Stimulated activated CD8-positive, alpha-beta memory T cell treated with anti-CD3 and anti-CD28 coated beads, Interleukin-15, amount 100 ng/mL, for 1 hour (primary cell): ENCODE results near the gene DPEP2.
"Not testable (repeated sequence)": the region's sequence is repeated elsewhere in the genome, so short reads cannot be mapped to it uniquely, and the experiment has no call there.

ENCODE experiments used
- DNase-seq: peaks from one replicate; pipeline ENCODE4 v3.0.0-alpha.2; 2020; ENCODE audit warnings: low read depth

The DPEP2 gene

DNA sequence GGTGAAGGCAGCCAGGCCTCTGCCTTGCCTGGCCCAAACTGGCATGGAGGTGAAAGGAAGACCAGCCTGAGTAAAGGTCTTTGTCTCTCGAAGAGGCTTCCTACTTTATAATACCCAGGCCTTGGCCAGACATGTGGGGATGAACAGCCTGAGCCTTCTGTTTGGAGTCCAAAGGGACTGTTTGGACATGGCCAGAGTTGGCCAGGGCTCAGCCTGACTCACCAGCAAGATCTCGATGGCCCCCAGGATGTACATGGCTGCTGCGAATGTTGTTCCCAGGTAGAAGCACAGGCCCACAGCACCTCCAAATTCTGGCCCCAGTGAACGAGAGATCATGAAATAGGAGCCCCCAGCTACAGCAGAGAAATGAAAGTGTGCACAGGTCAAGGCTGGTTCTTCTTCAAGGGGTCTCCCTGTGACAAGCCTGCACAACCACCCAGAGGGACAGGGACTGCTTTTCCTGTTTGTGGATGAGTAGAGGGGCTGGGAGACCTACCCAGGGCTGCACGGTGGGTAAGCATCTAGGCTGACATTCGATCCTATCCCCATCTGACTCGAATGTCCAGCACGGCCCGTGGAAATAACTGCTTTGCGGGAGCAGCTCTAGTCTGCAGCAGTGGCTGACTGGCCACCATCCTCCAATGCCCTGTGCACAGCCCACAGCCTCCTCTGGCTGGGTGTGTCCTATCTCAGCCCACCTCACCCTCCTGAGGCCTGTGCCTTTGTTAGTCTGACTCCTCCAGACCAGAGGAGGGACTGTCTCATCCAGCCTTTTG, 44.7 kb downstream of the DPEP2 start:
- no peak for DNase-seq

DNA sequence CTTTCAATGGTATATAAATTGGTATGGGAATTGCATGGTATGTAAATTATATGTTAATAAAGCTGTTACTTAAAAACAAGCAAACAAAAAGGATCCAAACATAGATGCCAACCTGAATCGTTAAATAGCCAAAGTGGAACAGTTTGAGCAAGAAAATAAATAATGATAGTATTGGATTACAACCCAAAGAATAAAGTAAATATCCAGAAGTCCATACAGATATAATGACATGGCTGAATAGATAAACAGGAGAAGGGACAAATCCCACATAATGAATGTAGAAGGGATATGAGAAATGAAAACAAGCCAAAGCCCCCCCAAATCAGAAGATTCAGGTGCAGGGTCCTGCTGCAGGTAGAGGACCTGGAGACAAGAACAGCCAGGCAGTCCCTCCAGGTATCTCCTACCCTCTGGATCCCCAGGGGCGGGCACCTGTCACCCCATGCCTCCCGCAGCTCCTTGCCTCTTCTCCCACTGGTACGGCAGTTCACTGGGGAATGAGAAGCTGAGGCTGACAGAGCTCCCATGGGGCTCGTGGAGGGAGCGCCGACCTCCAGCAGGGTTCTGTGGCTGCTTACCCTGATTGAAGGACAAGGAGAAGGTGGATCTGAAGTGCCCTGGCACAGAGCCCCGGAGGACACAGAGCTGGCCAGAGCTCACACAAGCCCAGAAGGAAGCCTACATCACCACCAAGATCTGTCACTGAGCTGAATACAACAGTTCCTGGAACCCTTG, 45.5 kb downstream of the DPEP2 start:
- no peak for DNase-seq

DNA sequence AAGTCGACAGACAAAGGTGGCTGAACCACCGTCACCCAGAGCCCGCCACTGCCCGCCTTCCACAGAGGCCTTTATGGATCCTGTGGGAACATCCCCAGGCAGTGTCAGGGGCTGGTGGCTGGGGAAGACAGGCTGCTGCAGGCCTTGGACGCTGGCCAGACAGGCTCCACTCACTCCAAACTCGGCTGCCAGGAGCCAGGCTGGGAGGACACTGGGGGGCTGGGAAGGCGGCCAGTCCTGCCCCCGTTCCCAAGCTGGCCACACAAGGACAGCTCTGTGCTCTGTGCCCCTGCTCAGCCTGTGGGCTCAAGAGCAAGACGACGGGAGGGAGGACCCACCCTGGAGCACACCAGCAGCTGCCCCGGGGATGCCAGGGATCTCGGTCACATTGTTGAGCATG, 47.8 kb downstream of the DPEP2 start:
- no peak for DNase-seq

DNA sequence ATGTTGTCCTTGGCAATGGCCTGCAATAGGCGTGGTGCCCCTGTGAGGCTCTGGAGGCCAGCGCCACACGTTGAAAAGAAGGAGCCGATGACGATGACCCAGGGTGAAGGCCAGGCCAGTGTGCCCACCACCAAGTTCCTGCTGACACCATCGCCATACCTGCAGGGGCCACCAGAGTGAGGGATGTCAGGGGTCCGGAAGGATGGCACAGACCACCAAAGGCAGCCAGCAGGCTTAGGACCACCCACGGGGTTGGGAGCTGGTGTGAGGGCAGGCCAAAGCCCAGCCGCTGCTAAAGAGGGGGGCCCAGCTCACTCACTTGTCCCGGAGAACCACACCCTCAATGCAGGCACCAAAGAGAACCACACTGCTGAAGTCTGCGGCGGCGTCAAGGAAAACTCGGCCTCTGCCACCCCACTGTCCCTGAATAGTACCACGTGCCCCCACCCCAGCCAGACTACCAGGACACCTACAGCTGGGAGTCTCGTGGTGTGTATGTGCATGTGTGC, 48.9 kb downstream of the DPEP2 start:
- DNase-seq, result no peak

DNA sequence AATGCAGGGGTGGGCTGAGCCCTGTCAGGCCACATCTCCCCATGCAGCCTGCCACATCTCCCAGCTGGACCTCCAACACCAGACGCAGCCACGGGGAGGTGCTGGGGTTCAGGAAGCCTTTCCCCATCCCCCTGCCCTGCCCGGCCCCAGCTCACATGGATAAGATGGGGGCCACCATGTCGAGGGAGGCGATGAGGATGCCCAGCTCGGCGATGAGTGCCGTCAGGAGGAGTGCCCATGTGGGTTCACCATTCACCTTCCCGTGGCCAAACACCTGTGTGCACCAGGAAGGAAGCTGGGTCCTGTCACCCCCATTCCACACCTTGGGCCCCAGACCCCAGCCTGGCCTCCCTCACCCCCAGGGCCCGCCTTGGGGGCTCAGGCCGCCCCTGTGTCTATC, 49.6 kb downstream of the DPEP2 start:
- DNase-seq, result no peak

DNA sequence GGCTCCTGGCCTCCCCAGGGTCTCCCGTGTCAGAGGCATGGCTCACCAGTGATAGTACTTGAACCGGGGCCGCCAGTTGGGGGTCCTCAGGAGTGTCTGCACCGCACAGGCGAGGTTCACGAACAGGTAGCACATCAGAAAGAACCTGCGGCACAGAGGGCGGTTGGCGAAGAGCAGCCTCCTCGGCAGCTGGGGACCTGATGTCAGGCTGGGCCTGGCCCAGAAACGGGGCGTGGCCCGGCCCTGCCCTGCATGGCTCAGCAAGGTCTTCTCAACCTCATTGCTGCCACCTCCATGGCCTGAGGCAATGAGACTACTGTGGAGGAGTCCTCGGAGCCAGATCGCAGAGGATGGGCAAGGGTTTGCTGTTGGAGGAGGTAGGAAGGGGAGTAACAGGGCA, 51.3 kb downstream of the DPEP2 start:
- no peak for DNase-seq

DNA sequence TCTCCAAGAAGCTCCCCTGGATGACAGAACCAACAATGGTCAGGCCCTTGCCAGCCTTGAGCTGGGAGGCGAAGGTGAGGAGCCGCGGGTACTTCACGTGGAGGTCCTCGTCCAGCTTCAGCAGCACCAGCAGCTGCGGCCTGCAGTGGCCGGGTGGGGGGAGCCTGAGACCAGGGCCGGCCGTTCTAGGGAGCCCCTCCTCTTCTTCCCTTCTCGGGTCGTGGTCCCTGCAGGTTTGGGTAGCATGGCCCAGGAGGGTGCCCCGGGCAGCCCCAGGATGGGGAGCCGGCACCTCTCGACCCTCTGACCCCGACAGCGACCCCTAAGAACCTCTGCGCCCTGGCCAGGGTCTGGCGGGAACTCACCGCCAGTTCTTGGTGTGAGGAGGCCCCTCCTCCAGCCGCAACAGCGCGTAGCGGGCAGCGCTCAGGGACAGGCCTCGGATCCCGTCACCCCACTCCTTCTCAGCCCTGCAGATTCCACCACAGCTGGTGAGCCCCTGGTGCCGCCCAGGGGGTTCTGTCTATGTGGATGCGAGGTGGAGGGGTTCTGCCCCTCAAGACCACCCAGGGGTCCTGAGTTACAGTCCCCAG, 52.2 kb downstream of the DPEP2 start:
- DNase-seq, result no peak

DNA sequence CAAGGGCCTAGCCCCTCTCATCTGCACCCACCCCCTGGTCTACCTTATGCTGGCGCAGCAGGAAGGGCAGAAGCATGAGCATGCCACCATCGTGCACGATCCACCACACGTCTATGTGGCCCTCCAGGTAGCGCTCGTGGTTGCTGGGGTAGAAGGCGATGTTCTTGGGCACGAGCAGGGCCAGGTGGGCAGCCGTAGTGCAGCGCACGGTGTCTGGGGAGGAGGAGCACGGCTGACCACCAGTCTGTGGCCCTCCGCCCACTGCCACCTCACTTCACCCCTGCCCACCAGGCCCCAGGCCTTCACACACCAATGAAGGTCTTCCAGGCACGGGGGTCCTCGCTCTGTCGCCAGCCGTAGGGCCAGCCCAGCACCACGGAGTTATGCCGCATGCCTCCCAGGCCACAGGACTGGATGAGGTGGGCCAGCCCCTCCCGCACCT, 53.1 kb downstream of the DPEP2 start:
- DNase-seq, result no peak

DNA sequence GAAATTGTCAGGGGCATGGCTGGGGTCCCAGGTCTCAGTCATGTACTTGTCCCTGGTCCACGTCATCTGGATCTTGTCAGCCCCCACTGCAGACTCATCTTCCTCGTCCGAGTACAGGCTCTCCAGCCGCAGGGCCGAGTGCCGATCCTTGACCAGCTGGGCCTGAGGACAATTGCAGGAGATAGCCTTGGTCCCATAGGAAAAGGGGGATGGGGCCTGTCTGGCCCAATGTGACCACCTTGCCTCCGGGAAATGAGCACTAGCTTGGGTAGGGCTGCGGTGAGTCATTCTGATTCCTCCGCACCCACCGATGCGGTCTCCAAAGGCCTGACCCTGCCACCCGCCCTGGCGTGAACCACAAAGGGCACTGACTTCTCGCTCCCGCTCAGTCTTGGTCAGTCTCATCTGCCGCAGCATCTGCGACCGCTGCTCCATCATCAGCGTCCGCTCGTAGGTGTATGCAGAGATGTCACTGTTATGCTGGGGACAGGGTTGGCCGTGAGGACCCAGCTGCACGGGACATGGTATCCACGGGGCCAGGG, 53.8 kb downstream of the DPEP2 start:
- no peak for DNase-seq

DNA sequence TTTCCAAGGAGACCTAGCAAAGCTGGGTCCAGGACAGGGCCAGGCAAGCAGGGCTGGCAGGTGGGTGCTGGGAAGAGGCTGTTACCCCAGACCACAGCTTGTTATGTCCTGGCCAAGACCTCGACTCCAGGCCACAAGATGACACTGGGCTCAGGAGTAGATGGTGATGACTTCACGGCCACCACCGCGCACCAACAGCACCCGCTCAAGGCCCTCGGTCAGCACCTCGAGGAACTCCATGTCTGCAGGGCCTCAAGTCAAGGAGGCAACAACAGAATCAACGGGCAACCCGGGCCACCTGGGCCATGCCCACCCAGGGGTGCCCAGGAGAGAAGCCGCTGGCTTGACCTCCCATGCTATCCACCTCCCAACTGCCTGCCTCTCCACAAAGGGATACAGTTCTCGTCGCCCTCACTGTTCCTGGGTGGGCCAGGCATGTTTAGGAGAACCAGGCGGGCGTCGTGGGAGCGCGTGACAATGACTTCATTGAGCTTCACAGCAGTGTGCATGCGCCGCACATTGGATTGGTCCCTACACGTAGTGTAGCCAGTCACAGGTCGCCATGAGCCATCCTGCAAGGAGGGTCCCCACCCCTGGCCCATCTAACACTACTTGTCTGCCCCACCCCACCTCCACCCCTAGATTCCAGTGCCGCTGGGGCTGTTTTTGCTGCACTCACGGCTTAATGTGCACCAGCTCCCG, 54.4 kb downstream of the DPEP2 start:
- no peak for DNase-seq

DNA sequence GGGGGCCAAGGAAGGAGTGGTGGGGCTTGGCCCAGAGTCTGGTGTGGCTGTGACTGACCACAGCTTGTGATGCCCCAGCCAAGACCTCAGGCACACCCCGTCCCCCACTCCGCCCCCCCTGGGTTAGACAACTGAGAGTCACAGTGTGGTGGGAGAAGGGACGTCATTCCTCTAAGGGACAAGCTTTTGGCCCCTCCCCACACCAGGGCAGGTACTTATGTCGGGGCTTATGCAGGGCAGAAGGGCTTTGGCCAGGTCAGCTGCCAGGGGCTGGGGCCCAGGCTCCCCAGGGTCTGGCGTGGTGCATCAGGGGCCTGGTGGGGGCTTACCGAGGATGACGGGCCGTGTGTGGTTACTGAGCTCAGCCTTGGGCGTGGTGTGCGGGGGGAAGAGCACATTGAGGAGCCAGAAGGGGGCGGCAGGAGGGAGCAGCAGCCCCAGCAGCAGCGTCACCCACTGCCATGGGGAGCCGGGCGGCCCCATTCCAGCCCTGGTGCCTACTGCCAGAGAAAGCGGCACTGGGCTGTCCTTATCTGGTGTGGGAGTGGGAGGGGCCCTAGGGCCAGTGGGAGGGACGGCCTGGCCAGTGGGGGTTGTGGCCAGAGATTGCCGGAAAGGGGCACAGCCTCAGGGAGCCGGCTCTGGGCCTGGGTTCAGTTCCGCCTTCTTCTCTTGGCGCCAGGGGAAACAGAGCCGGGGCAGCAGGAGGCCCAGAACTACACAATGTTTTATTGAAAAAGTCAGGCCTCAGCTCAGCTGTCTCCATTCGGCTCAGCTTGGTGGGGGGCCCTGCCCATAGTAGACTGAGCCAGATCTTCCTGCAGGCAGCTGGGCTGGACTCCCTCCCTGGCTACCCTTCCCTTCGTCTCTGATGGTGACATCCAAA, 55.4 kb downstream of the DPEP2 start, which contains the start of gene LCAT:
TSS of gene LCAT (minus strand) at position 502 of the 886 bp plus-strand sequence. CDS start at position 483, 19 bp downstream.
- DNase-seq, result no peak

DNA sequence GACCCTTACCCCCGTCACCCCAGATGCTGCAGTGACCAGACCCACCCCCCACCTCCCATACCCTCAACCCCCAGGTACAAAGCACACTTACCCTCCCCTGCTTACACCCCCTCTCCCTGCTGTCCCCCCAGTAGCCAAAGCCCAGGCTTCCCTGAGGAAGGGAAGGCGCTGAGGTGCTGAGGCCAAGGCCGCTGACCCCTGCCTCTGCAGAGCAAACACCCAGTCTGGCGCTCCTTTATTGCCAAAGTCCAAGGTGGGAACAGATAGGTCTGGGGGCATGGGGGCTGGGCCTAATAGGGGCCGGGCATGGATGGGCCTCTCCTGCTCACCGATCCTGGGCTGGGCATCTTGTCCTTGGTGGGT, 56.0 kb downstream of the DPEP2 start:
- DNase-seq, result no peak

DNA sequence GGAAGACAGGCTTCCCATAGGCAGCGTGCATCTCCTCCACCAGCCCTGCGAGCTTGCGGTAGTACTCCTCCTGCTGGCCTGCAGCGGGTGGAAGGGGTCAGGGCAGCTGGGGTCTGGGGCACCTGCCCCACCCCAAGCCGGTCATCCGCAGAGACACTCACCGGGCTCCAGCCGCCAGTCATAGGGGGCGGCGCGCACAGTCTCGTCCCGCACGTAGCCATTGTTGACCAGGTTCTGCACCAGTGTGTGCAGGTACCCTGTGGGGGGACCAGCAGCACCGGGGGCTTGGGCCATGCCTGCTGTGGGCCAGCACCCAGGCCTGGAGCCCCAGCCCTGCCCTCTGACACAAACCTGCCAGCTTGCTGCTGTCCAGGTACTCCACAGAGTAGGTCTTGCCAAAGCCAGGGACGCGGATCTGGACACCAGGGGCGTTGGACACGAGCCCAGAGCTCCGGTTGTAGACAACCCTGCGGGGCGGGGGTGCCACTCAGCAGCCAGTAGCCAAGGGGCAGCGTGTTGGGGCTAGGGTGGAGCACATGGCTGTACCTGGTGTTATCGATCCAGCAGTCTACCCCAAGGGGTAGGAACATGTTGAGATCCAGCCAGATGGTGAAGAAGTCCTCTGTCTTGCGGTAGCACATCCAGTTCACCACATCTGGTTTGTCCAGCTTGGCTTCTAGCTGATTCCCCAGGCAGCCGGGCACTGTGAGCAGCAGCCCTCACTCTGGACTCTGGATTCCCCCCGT, 56.6 kb downstream of the DPEP2 start:
- DNase-seq, result no peak

DNA sequence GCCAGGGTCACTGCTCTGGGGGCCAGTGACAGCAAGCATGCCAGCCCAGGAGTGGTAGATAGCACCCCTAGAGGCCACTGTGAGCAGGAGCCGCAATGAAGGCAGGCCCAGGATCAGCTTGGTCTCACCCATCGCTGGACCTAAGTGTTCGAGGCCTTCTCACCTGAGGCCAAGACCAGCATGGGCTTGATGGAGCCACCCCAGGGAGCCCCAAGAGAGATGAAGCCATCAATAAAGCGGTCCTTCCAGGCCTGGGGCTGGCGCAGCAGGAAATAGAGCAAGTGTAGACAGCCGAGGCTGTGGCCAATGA, 57.1 kb downstream of the DPEP2 start:
- DNase-seq, result no peak

DNA sequence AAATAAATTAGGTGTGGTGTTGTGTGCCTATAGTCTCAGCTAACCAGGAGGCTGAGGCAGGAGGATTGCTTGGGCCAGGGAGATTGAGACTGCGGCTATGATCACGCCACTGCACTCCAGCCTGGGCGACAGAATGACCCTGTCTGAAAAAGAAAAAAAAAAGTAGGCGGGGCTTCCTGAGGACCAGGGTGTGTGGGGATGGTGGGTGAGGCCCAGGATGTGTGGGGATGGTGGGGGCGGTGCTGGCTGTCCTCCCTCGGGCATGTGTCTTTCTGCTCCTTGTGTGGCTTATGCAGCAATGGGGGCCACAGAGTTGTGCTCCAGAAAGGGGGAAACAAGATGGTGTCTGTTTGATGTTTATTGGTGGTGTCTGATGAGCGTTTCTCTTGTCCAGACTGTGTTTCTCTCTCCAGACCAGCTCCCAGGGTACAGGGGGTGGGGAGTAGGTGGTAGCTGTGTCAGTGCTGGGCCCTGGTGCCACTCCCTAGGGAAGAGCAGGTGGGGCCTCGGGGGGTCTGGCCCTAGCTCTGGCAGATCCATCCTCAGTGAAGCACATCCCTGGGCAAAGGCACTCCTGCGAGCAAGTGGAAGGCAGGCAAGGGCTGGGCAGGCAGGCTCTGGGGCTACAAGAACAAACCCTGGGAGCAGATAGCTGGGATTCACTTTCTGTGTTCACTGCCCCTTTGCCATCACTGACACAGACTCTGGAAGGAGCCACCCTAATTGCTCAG, 57.6 kb downstream of the DPEP2 start:
- no peak for DNase-seq

DNA sequence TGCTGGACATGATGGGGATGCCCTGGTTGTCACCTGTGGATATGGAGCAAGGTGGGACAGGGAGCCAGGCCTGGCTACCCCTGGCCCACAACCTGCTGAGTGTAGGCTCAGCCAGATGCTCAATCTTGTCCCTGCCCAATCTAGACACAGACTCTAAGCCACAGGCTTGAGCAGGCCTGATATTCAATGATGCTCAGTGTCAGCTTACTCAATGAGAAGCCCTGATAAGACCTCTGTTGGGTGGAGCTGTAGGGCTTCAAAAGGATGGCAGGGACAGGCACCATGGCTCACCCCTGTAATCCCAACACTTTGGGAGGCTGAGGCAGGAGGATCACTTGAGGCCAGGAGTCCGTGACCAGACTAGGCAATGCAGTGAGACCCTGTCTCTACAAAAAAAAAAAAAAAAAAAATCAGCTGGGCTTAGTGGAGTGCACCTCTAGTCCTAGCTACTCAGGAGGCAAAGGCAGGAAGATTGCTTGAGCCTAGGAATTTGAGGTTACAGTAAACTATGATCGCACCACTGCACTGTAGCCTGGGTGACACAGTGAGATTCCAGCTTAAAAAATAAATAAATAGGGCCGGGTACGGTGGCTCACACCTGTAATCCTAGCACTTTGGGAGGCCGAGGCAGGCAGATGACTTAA, 58.7 kb downstream of the DPEP2 start:
- DNase-seq, result no peak

DNA sequence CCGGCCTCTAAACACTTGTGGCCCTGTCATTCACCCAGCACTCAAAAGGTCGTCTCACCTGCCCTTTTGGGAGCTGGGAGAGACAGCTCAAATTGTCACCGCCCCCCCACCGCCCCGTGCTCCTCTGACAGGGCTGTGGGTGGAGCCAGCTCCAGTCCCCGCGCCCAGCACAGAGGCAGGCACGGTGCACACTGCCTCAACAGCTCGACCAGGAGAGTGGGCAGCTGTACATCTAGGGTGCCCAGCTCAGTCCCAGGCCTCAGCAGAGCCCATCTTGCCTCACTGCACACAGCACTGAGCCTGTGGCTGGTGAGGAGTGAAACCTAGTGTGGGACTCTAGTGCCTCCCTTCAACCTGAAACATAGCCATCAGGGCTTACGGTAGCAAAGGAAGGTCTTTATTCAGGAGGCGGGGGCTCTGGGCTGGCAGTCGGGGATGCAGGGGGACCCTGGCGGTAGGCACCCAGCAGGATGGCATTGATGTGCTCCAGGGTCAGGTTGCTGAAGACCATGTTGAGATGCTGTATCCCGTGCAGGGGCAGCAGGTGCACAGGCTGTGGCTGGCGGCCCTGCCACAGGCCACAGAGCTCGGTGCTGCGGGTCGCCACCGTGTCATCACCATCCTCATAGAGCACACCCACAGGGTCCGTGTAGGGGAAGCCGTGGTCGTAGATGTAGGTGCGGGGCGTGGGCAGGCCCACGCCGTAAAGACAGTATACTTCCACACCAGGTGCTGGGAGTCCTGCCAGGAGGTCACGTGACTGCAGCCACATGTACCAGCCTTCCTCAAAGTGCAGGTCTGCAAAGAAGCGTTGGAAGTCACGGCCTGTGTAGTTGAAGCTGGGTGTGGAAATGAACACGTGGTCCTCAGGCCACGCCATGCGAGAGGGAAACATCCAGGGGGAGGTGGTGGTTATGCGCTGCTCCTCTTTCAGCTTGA, 59.5 kb downstream of the DPEP2 start:
- no peak for DNase-seq

DNA sequence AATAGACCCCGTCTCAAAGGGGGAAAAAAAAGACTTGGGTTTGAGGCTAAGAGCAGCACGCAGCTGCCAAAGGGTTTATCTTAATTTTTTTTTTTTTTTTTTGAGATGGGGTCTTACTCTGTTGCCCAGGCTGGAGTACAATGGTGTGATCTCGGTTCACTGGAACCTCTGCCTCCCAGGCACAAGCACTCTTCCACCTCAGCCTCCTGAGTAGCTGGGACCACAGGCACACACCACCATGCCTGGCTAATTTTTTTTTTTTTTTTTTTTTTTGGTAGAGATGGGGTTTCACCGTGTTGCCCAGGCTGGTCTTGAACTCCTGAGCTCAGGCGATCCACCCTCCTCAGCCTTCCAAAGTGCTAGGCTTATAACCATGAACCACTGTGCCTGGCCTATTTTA, 61.6 kb downstream of the DPEP2 start:
- DNase-seq, result not testable (repeated sequence)
